Measurements from ENCODE around the gene FARP2. TPM values are rescaled to one million over a fixed set of nuclear protein-coding genes. Genes with fewer than 3 reads are reported as not detected.
"Not testable (repeated sequence)": the region's sequence is repeated elsewhere in the genome, so short reads cannot be mapped to it uniquely, and the experiment has no call there.

The FARP2 gene
- total RNA-seq, 2 donors from 2014 or later: 31.1 to 35.3 TPM

DNA sequence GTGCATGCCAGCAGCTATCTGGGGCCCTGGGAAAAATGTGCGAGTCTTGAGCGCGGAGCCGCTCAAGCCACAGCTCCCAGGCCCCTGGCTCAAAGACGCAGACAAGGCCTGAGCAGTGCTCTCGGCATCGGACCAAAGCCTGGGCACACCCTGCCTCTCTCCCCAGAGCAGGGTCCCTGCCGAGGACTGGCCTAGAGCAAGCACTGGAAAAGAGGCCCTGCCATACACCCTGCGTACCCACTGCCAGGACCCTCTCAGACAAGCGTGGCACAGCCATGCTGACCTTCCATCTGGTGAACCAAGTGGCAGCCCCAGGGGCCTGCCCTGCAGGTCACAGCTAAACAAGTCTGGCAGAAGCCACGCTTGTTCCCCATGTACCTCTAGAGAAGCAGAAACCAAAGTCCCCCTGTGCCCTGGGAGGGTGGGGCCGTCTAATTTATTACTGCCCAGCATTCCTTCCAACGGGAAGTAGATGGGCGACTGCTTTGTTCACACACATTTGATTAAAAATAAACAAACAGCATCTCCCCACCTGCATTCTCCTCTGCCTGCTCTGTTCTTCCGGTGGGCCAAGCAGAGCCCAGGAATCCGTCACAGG lies 138.3 kb downstream of the FARP2 start:
- intact Hi-C loops (cut with DNase I): no loop called here

DNA sequence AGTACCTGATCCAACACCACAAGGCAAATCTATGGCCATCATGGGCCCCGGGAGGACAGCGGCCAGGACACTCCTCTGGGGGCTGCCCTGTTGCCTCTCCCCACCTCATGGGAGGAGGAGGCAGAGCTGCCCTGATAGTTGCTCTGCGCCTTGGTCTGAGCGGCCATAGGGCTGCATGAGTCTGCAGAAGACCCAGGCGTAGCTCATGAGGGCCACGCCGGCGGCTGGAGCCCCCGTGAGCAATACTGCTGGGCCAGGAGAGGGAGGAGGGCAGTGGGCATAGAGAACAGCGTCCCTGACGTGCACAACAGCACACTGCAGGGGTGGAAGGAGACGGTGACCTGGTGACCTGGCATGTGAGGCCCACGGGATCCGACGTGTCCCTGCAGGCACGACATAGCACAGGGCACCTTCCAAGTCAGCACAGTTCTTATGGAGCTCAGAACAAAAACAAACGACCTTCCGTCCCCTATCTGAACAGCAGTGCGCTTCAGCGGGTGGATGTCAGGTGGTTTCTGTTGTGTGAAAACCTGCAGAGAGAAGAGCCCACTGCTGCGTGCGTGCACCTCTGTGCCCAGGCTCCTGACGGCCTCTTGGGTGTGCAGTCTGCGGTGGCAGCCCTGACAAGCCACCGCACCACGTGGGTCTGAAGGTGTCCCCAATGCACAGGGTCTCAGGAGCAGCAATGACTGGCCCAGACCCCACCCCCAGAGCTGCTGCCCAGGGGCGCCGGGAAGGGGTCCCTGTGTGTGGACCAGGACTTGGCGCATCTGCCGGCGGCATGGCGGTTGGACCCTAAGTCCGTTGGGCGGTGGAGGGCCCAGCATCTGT lies 139.3 kb downstream of the FARP2 start:
- DNase-seq (ENCODE audit: low spot score): no peak
- intact Hi-C loops (cut with DNase I): no loop called here

More for the DNA sequence above, 138.3 kb downstream of the FARP2 start:
- DNase-seq (ENCODE audit: low spot score): no peak

DNA sequence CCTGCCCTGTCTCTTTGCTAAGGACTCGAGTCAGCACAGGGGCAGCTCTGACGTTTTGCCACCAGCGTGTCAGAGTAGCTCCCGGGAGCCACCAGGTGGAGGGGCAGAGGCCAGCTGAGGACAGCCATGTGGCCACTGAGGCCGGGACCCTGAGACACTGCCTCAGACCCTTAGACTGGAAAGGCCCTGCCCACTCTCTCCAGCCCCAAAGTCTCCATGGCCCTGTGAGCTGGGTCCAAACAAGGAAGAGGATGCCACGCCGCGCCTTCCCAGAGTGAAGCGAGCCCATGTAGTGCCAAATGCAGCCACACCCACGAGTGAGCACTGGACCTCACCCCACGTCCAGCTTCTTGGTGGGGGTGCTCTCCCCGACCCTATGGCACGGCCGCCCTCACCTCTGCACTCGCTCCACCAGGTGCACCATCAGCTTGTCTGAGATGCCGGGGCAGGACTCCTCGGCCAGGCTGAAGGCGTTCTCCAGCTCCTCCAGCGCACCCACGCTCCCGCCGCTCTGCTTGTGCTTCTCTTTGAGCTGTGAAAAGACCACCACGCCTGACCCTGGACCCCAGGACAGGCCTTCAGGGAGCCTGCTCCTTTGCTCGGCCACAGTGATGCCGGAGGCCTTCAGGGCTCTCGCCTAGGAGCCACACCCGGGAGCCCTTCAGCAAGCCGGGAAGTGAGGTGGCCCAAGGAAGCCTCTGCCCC lies 140.1 kb downstream of the FARP2 start:
- intact Hi-C loops (cut with DNase I): no loop called here

DNA sequence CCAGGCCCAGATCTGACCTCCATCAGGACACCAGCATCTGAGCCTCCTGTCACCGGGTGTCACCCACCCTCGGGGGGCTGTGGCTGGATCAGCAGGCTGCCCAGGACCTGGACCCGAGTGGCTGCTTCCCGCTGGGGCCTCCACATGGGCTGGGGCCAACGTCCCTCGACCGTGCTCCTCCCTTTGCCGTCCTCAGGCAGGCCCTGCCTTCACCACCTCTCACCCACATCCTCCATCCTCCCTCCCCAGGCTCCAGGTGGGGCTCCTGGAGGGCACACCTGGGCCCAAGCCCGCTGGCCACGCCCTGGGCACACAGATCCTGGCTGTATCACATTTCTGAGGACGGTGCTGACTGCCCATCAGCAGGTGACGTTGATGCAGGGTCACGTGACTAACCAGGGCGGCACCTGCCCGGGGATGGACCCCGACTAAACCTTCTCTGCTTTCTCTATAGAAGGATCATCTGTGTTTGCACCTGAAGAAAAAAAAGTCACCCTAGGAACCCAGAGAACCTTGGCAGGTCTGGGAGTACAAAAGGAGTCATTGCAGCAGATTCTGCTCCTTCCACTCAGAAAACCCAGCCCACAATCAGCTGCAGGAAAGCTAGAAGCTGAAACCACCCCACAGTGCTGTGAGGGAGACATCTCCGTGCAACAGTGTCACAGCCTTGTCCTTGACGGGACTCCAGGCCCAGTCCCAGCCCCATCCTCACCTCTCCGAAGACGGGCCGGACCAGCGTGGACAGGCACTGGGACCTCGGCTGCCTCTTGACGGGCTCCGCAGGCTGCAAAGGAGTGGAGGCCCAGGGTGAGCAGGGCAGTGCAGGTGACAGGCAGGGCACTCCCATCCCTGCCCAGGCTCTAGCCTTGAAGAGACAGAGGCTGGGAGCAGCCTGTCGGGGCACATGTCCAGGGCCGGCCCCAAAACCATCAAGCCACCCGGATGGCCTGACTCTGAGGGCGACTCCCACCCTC lies 141.1 kb downstream of the FARP2 start:
- intact Hi-C loops (cut with DNase I): no loop called here
- DNase-seq (ENCODE audit: low spot score): no peak

More for the DNA sequence above, 140.1 kb downstream of the FARP2 start:
- no peak for DNase-seq (ENCODE audit: low spot score)

DNA sequence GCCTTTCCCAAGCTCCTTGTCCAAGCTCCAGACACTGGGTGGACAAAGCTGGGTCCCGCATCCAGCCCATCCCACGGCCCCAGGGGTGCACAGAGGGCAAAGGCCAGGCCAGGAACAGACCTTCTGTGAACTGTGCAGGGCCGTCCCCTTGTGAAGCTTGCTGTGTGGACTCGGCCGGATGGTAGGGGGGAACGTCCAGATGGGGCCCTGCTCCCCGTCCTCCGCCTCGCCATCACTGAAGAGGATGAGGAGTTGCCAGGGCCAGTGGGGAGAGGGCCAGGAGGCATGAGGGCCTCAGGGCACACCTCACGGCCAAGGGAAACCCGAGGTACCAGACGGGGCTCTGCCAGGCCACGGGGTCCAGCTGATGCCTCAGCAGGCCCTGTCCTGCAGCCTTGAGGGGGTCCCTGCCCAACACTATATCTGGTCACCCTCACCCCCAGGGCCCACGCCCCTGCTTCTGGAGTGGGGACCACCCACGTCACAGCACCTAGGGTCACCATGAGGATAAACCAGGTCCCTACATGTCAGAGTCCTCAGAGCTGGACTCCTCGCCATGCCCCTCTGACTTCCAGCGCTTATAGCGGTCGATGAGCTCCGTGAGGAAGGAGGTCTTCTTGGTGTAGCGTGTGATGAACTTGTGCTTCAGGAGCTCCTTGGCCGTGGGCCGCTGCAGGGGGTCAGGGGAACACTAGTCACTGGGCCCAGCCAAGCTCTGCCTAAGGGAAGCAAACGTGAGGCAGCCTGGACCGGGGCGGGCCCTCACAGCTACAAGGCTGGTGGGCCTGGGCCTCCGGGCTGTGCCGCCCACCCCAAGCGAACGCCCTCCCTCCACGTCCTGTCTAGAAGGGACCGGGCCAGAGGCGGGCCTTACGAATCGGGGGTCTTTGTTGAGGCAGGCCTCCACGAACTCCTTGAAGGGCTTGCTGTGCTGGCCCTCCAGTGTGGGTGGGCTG lies 142.3 kb downstream of the FARP2 start:
- intact Hi-C loops (cut with DNase I): no loop called here
- no peak for DNase-seq (ENCODE audit: low spot score)

DNA sequence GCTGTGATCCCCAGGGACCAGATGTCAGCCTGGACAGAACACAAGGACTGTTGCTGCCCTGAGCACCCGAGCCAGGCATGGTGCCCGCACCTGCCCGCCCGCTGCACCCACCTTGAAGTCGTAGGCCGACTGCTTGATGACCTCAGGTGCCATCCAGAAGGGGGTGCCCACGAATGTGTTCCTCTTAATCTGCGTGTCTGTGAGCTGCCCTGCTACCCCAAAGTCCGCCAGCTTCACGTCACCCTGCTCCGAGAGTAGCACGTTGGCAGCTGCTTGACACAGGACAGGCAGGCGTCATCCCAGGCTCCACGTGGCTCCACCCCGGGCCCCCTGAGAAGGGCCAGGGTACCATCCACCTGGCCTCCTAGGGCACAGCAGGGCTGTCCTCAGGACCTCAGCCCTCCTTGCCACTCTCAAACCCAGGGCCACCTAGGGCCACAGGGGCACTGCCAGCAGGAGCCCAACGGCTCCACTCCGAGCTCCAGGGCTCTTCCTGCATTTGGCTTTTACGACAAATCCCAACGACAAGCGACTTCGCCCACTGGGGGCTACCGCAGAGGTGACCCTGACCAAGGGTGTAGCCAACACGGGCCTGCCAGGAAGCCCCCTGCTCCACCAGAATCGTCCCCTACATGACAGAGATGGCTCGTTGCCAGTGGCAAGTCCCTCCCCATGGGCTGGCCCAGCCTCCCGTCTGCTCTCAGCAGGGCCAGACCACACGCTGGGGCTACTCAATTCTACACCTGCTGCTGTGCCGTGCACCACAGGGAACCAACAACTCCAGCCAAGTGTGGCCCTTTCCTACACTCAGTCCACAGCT lies 143.3 kb downstream of the FARP2 start:
- DNase-seq (ENCODE audit: low spot score): peak; percentile 82
- intact Hi-C loops (cut with DNase I): no loop called here

DNA sequence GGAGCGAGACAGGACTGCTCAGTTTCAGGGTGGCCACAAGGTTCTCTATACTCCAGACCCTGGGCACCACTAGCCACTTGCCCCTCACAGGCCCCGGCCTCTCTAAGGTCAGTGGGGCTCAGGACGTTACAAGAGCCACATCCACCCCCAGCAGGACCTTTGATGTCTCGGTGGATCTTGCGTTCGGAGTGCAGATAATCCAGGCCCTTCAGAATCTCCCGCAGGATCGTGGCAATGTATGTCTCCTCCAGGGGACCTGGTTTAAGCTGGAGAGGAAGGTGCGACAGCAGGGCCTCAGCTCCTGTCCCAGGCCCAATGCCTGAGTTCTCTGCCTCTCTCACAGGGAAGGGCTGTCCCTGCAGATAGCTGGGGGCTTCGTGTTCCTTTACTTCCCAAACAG lies 143.9 kb downstream of the FARP2 start:
- DNase-seq (ENCODE audit: low spot score): no peak

DNA sequence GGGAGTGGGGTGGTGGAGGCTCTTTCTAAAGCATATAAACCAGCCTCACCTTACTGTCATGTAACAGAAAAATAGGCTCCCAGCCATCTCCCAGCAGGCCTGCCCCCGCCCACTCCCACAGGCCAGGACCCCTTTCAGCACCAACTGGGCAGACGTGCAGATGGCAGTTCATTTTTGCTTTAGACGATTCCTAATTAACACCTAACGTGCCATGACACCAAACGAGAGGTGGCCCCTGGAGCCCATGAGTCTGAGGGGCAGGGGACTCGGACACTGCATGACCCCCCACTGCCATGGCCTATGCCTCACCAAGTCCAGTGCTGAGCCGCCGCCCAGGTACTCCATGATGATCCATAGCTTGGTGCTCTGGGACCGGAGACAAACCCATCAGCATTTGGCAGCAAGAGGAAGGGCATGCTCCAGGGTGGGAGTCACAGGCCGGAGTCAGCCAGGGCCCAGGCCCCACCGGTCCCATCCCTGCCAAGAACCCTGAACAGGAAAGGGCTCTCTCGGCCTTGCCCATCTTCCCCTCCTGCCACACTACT lies 144.4 kb downstream of the FARP2 start:
- intact Hi-C loops (cut with DNase I): no loop called here
- no peak for DNase-seq (ENCODE audit: low spot score)

More for the DNA sequence above, 143.9 kb downstream of the FARP2 start:
- intact Hi-C loops (cut with DNase I): no loop called here

DNA sequence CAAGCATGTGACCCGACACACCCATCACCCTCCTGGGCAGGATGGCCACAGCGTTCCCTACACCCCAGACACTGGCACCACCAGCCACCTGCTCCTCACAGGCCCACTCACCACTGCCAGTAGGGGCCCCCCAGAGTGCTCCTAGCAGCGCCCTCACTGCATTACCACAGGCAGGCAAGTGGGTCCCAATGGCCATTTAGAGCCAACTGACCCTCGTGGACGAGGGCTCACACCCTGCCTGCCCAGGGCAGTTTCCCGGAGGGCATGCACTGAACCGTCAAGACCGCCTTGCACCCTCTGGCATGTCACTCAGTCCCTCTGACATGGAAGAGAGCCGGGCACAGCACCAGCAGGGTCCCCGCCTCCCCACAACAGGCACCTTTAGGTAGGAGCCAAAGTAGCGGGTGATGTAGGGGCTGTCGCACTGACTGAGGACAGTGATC lies 145.0 kb downstream of the FARP2 start:
- no peak for DNase-seq (ENCODE audit: low spot score)
- intact Hi-C loops (cut with DNase I): no loop called here

DNA sequence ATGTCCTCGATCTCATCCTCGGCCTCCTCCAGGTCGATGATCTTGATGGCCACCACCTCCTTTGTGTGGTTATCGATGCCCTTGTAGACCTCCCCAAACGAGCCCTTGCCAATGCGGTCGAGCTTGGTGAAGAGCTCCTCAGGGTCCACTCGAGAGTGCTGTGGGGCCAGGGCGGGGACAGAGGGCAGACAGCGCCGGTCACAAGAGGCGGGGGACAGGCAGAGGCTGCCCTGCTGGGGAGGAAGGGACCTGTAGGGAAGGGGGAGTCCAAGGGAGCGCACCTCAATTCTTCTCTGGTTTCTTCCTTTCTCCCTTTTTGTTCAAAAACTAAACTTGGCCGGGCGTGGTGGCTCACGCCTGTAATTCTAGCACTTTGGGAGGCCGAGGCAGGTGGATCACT lies 145.5 kb downstream of the FARP2 start:
- intact Hi-C loops (cut with DNase I): no loop called here
- no peak for DNase-seq (ENCODE audit: low spot score)

DNA sequence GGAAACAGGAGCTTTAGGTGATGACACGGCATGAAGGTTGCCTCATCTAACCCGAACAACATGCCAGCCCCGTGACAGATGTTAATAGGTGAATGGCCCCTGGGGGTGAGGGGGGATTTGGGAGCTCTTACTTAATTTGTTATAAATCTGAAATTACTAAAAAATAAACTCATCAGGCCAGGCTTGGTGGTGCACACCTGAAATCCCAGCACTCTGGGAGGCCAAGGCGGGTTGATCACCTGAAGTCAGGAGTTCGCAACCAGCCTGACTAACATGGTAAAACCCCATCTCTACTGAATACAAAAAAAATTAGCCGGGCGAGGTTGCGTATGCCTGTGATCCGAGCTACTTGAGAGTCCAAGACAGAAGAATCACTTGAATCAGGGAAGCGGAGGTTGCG lies 146.2 kb downstream of the FARP2 start:
- no peak for DNase-seq (ENCODE audit: low spot score)
- intact Hi-C loops (cut with DNase I): no loop called here

DNA sequence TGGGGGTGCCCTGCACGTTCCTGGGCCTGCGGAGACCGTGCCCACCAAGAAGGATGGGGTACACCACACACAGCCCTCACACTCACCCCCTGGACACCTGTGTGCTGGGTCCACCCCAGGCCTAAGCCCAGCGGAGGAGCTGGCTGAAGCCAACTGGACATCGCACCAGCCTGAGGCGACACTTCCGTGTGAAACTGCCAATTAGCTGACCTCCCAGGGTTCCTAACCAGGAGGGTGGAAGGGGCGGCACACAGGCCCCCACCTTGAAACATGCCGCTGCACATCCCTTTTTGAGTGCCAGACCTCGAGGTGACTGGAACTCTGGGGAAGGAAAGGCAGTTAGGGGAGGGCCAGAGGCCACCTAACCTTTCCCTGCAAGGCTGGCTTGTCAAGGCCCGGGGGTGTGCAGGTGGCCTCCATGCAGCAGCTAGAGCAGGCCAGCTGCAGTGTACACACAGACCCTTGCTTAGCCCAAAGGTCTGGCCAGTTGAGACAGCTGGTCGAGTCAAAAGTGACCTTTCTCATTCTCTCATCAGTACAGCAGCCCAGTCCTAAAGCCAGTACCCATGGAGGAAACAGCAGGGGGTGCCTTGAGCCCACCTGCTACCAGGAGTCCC lies 147.8 kb downstream of the FARP2 start:
- intact Hi-C loops (cut with DNase I): no loop called here
- no peak for DNase-seq (ENCODE audit: low spot score)

DNA sequence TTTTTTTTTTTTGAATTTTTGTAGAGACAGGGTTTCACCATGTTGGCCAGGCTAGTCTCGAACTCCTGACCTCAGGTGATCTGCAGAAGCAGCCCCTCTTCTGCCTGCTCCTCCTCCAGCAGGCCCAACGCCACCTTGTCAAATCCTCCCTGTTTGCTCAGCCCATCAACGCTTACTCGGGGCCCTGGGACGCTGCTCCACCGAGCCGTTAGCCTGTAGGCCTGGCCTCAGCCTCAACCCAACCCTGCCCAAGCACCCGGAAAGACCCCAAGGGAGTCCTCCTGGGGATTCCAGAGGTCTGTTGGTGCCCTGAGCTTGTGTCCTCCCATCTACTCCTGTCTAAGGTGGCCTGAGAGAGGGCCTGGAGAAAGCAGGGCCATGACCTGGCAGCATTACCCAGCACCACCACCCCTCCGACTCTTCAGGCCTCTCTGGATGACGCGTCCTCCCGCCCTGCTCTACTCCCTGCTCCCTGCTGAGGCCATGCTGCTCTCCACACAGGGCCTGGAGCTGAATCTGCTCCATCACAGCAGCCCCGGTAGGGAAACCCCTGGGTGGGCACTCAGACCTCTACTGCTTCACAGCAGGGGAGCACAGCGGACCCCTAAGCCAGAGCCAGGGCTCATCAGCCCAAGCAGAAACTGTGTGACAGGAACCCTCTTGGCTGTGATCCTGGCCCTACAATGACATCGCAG lies 149.1 kb downstream of the FARP2 start:
- intact Hi-C loops (cut with DNase I): no loop called here
- no peak for DNase-seq (ENCODE audit: low spot score)

DNA sequence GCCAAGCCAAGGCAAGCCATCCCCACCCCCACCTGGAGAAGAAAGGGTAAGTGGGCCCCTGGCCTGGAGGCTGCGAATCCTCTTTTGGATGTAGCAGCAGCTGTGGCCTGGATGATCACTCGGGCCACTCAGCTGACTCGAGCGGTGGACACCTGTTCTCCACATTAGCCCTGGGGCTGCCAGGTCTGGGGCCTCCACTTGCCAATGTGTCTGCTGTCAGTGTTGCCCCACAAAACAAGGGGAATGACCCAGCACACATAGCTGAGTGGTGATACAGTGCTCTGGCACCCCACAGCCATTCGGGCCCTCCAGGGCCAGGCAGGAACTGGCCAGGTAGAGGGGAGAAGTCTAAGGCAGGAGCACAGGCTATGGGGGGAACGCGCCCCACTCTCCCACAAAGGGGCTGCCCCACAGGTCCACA lies 149.7 kb downstream of the FARP2 start:
- intact Hi-C loops (cut with DNase I): no loop called here
- no peak for DNase-seq (ENCODE audit: low spot score)

DNA sequence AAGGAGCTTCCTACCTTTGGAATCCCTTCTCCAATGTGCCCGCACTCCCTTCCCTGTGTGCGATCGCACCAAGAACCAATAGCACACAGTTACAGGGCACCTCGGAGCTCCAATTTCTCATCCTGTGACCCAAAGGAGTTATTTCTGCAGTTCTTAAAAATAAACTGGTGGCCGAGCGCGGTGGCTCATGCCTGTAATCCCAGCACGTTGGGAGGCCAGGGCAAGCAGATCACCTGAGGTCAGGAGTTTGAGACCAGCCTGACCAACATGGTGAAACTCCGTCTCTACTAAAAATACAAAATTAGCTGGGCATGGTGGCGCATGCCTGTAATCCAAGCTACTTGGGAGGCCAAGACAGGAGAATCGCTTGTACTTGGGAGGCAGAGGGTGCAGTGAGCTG lies 150.2 kb downstream of the FARP2 start:
- DNase-seq (ENCODE audit: low spot score); intact Hi-C loops (cut with DNase I): not testable (repeated sequence)
